HEK293T (cell line): ENCODE measurements around the gene THUMPD1.
"Not testable (repeated sequence)": the region's sequence is repeated elsewhere in the genome, so short reads cannot be mapped to it uniquely, and the experiment has no call there.

ENCODE experiments used
- CTCF ChIA-PET: fragments of 350-600 bp; formaldehyde crosslinking; extraction: SDS; loops from one replicate; lab custom pipeline; 2021; ENCODE audit warnings: antibody characterized with exemption, inconsistent platforms; lab: Yijun Ruan, JAX
- POLR2A ChIA-PET: fragments of 350-600 bp; formaldehyde crosslinking; extraction: SDS; loops from one replicate; lab custom pipeline; 2020; ENCODE audit warnings: antibody characterized with exemption, inconsistent platforms; lab: Yijun Ruan, JAX
- DNase-seq: peaks from one replicate; pipeline ENCODE4 v3.0.0; 2012; ENCODE audit warnings: mixed read lengths; ENCODE audit errors: extremely low spot score
- ARNT ChIP-seq: fragments of 450-650 bp; IDR thresholded peaks from 2 replicates; pipeline ENCODE4 v1.6.1; 2017; ENCODE audit warnings: mild to moderate bottlenecking
- BHLHE40 ChIP-seq: fragments of 450-650 bp; IDR thresholded peaks from 2 replicates; pipeline ENCODE4 v1.6.1; 2016; ENCODE audit warnings: mild to moderate bottlenecking, moderate library complexity, borderline replicate concordance
- CTBP1 ChIP-seq: fragments of 450-650 bp; IDR thresholded peaks from 2 replicates; pipeline ENCODE4 v1.6.1; 2016; ENCODE audit warnings: borderline replicate concordance
- ELF4 ChIP-seq: fragments of 450-650 bp; IDR thresholded peaks from 2 replicates; pipeline ENCODE4 v1.6.1; 2017; ENCODE audit warnings: antibody characterized with exemption
- FOXA1 ChIP-seq: fragments of 450-650 bp; IDR thresholded peaks from 2 replicates; pipeline ENCODE4 v1.6.1; 2016; ENCODE audit warnings: mild to moderate bottlenecking
- FOXK2 ChIP-seq: fragments of 450-650 bp; IDR thresholded peaks from 2 replicates; pipeline ENCODE4 v1.6.1; 2016; ENCODE audit warnings: mild to moderate bottlenecking
- FOXM1 ChIP-seq: fragments of 450-650 bp; IDR thresholded peaks from 2 replicates; pipeline ENCODE4 v1.6.1; 2017; ENCODE audit warnings: mild to moderate bottlenecking, borderline replicate concordance
- HDGF ChIP-seq: fragments of 450-650 bp; IDR thresholded peaks from 2 replicates; pipeline ENCODE4 v1.6.1; 2017; ENCODE audit warnings: antibody characterized with exemption, borderline replicate concordance
- L3MBTL2 ChIP-seq: fragments of 450-650 bp; conservative IDR thresholded peaks from 2 replicates; pipeline ENCODE4 v1.6.1; 2016; ENCODE audit warnings: mild to moderate bottlenecking
- LEF1 ChIP-seq: fragments of 450-650 bp; IDR thresholded peaks from 2 replicates; pipeline ENCODE4 v1.6.1; 2017; ENCODE audit warnings: mild to moderate bottlenecking, borderline replicate concordance
- NFRKB ChIP-seq: fragments of 450-650 bp; IDR thresholded peaks from 2 replicates; pipeline ENCODE4 v1.6.1; 2016; ENCODE audit warnings: mild to moderate bottlenecking, moderate library complexity
- SP1 ChIP-seq: fragments of 450-650 bp; IDR thresholded peaks from 2 replicates; pipeline ENCODE4 v1.6.1; 2017
- SUZ12 ChIP-seq: fragments of 450-650 bp; IDR thresholded peaks from 2 replicates; pipeline ENCODE4 v1.6.1; 2016; ENCODE audit warnings: mild to moderate bottlenecking
- TARDBP ChIP-seq: fragments of 450-650 bp; IDR thresholded peaks from 2 replicates; pipeline ENCODE4 v1.6.1; 2016
- ZNF384 ChIP-seq: fragments of 450-650 bp; IDR thresholded peaks from 2 replicates; pipeline ENCODE4 v1.6.1; 2016
- TF ChIP-seq, protein P1 (sequence below): fragments of 450-650 bp; IDR thresholded peaks from 2 replicates; pipeline ENCODE4 v1.6.1; 2016

THUMPD1 gene

DNA sequence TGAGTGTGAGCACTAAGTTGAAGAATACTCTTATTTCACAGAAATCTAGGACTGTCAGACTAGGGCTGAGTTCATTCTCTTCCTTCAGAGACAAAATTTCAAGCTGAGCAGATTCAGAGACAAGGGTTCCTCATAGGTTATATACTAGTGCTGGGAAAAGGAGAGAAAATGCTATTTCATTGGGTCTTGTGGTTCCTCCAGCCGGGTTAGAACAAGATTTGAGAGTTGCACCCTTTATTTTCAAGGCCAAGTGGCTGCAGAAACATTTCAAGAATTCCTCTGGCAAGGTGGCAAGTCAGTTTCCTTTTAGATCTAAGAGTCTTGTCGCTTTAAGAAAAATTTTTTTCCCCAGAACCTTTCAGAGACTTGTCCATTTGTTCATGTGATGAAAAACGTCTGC lies 6.8 kb downstream of the THUMPD1 start:
- no peak for DNase-seq
- POLR2A ChIA-PET = no interaction called here
- CTCF ChIA-PET = no interaction called here
- TF ChIP-seq FOXK2 (no peak), NFRKB (no peak), SUZ12 (no peak), SP1 (no peak), L3MBTL2 (no peak), ARNT (no peak), ZNF384 (no peak), LEF1 (no peak)

DNA sequence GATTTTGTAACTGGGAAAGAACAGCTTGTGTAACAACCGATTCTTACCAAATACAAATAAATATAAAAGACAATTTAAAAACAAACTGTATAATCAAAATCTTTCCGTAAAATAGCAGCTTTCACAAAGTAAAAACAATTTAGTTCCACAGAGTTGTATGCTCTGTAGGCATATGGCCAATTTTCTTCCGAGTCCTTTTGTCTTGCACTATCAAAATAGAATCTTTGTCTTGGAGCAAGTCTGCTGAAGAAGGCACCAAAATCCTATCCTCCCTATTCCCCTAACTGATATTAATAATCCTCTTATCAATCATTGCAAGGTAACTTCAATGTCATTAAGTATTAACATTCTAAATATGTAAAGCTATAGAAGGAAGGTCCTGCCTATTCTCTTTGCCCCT lies 7.6 kb downstream of the THUMPD1 start:
- CTCF ChIA-PET = no interaction called here
- POLR2A ChIA-PET = no interaction called here

DNA sequence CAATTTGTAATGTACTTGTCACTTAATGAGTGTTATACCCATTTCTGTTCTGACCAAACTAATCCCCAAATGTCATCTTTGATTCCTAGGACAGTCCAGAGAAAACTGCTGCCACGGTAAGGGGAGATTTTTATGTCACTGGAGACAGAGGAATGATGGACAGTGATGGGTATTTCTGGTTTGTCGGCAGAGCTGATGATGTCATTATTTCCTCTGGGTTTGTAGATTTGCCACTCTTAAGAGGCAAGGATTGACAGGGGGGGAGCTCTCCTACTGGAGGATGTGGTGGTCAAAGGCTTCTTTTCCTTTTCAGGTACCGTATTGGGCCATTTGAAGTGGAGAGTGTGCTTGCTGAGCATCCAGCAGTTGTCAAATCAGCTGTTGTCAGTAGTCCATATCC lies 12.5 kb downstream of the THUMPD1 start:
- TF ChIP-seq ZNF384 = no peak
- TF ChIP-seq ARNT = no peak
- TF ChIP-seq SUZ12 = no peak
- TF ChIP-seq FOXK2 = no peak
- TF ChIP-seq SP1 = no peak
- TF ChIP-seq, protein P1, sequence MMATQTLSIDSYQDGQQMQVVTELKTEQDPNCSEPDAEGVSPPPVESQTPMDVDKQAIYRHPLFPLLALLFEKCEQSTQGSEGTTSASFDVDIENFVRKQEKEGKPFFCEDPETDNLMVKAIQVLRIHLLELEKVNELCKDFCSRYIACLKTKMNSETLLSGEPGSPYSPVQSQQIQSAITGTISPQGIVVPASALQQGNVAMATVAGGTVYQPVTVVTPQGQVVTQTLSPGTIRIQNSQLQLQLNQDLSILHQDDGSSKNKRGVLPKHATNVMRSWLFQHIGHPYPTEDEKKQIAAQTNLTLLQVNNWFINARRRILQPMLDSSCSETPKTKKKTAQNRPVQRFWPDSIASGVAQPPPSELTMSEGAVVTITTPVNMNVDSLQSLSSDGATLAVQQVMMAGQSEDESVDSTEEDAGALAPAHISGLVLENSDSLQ = no peak
- TF ChIP-seq BHLHE40 = no peak
- TF ChIP-seq LEF1 = no peak
- CTCF ChIA-PET = no interaction called here
- DNase-seq = no peak
- POLR2A ChIA-PET = no interaction called here

More for the DNA sequence above, 7.6 kb downstream of the THUMPD1 start:
- DNase-seq = no peak
- TF ChIP-seq SUZ12 (no peak), BHLHE40 (no peak), ELF4 (no peak), L3MBTL2 (no peak), HDGF (no peak), FOXK2 (no peak), CTBP1 (no peak), ZNF384 (no peak), SP1 (no peak), LEF1 (no peak), NFRKB (no peak), FOXA1 (no peak), TARDBP (no peak), FOXM1 (no peak), ARNT (no peak)
- TF ChIP-seq, protein P1 = no peak

DNA sequence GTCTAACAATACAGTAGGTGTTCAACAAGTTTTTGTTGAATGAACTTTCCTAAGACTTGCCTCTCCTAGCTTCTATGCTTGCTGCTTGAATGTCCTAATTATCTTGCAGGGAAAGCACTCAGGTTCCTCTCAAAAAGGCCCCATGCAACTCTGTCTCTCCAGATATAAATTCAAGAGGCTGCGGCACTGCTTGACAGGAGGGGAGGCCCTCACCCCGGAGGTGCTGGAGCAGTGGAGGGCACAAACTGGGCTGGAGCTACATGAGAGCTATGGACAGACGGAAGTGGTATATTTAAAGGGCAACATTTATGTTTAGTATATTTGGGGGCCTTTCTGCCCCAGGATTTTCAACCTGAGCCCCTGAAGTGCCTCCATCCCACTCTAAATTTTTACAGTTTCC lies 14.4 kb downstream of the THUMPD1 start:
- CTCF ChIA-PET = no interaction called here
- DNase-seq = no peak
- POLR2A ChIA-PET = no interaction called here
- TF ChIP-seq L3MBTL2 (no peak), FOXM1 (no peak), FOXA1 (no peak), CTBP1 (no peak), TARDBP (no peak)

DNA sequence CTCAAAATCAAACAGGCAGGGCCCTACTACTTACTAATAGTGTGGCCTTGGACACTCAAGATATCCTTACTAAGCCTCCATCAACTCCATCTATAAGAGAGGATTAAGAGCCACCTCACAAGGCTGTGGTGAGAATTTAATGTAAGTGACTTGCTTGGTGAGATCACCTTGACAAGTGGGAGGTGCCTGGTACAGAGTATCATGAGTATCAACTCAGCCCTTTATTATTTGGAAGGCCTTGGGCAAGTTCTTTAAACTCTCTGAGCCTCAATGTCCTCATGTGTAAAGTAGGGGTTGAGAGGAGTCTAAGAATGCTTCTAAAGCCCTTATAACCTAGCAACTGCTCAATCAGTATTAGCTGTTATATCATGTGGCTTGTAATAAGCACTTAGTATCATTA lies 15.0 kb downstream of the THUMPD1 start:
- no peak for DNase-seq
- POLR2A ChIA-PET = no interaction called here
- CTCF ChIA-PET = no interaction called here
- TF ChIP-seq, protein P1 = no peak

DNA sequence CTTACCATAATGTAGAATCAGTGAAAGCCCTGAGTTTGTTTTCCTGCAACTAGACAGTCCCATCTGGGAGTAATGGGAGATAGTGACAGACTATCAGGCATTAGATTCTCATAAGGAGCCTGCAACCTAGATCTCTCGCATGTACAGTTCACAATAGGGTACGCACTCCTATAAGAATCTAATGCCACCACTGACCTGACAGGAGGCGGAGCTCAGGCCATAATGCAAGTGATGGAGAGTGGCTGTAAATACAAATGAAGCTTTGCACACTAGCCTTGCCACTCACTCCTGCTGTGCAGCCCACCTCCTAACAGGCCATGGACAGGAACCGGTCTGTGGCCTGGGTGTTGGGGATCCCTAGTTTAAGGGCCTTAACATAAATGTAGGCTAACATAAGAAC lies 21.4 kb downstream of the THUMPD1 start:
- no peak for TF ChIP-seq FOXA1
- TF ChIP-seq FOXK2 = no peak
- no peak for DNase-seq
- ChIA-PET POLR2A (no interaction called here), CTCF (no interaction called here)

DNA sequence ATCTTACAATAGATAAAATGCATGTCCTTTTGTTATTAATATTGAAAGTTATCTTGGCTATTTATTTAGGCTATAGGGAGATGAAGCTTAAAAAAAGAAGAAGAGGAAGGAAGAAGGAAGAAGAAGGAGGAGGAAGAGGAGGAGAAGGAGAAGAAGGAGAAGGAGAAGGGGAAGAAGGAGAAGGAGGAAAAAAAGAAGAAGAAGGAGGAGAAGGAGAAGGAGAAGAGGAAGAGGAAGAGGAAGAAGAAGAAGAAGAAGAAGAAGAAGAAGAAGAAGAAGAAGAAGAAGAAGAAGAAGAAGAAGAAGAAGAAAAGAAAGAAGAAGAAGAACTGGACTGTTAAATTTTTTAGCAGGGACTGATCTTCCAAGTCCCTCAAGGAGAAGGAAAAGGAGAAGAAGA lies 23.9 kb downstream of the THUMPD1 start:
- CTCF ChIA-PET = interaction anchor here (0.7 kb wide), 1 partner anchor 21 kb away, joined by 3 read pairs; no protein-coding TSS in a partner anchor
- DNase-seq = not testable (repeated sequence)

DNA sequence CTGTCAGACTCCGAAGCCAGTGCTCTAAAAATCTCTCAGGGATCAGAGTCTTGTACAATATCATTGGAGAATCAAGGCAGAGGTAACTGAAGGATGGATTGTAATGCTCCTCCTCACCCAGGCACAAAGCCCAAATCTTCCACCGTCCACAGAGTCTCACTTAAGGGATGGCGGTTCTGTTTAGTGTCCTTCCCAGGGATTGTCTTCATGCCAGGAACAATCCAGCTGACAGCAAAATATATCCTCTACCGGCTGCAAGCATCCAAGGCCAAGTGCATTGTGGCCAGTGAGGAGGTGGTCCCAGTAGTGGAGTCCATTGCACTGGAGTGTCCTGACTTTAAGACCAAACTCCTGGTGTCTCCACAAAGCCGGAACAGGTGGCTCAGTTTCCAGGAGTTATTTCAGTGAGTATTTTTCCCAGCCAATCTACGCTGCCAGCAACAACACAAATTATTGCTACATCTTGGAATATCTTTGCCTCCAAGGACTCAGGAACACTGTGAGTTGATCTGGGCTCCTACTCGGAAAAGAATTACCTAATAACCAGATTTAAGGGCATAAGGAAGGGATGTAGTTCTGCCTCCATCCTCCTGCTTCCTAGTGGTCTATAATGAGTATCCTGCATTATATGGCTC lies 30.2 kb downstream of the THUMPD1 start:
- CTCF ChIA-PET = no interaction called here
- TF ChIP-seq HDGF (no peak), BHLHE40 (no peak), L3MBTL2 (no peak), NFRKB (no peak), SP1 (no peak), SUZ12 (no peak), LEF1 (no peak), TARDBP (no peak), FOXM1 (no peak)
- TF ChIP-seq, protein P1 = no peak
- POLR2A ChIA-PET = no interaction called here
- DNase-seq = no peak

More for the DNA sequence above, 23.9 kb downstream of the THUMPD1 start:
- POLR2A ChIA-PET = not testable (repeated sequence)

DNA sequence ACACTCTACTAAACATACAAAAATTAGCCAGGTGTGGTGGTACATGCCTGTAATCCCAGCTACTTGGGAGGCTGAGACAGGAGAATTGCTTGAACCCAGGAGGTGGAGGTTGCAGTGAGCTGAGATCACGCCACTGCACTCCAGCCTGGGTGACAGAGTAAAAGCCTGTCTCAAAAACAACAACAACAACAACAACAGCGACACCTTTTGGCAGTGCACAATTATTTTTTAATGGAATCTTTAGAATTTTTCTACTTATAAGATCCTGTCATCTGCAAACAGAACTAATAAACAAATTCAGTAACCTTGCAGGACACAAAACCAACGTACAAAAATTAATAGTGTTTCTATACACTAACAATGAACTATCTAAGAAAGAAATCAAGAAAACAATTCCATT lies 33.5 kb downstream of the THUMPD1 start:
- POLR2A ChIA-PET, DNase-seq, CTCF ChIA-PET: not testable (repeated sequence)
